Myocyte (in vitro differentiated cells): ENCODE results near the gene MEF2A. TPM values are rescaled to one million over a fixed set of nuclear protein-coding genes. Genes with fewer than 3 reads are reported as not detected.
A peak's percentile ranks its signal among the peaks of the same experiment; 100 is the strongest.

Source experiments
- DNase-seq: peaks from one replicate; pipeline ENCODE4 v3.0.0-alpha.2; 2012; ENCODE audit warnings: low read depth
- total RNA-seq: library from RNA; depleted of rRNA; stranded (reverse); fragments of >200 nt; gene quantifications from 2 replicates; pipeline ENCODE4 v1.2.3, GENCODE V29; 2014

MEF2A gene
- total RNA-seq, 1 donor from 2014 or later = 568 TPM

- no peak for DNase-seq
These were observed 39.7 kb downstream of the MEF2A start for GRCh38 chr15:99605490-99605931.

- no peak for DNase-seq
These were observed 40.2 kb downstream of the MEF2A start for GRCh38 chr15:99605990-99606389.

- no peak for DNase-seq
These were observed 40.9 kb downstream of the MEF2A start for GRCh38 chr15:99606646-99607045.

- no peak for DNase-seq
These were observed 47.7 kb downstream of the MEF2A start for GRCh38 chr15:99613481-99613880.

DNA sequence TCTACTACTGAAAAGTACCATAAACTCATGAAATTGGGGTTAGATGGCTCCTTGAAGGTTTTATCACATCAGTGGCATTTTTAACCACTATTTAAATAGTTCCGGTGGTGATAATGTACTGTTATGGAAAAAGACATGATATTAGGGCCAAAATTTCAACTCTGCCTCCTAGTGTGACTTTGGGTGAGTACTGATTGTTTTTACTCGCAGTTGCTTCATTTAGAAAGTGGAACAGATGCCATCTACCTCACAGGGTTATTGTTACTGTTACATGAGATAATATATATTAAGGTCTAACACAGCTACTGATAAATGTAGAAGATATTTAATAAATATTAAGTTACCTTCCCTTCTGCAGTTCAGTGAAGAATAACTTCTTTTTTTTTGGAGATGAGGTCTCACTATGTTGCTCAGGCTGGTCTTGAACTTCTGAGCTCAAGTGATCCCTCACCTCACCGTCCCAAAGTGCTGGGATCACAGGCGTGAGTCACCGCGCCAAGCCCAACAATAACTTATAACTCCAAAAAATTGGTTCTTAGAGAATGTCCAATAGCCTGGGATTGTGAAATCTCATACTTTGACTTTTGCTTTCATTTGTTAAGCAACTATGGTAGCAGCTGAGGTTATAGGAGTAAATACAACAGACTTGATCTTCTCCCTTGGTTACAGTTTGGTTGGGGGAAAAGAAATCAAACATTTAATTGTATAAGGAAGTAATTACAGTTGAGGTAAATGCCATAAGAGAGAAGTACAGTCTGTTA is 48.3 kb downstream of the MEF2A start:
- DNase-seq = no peak

DNA sequence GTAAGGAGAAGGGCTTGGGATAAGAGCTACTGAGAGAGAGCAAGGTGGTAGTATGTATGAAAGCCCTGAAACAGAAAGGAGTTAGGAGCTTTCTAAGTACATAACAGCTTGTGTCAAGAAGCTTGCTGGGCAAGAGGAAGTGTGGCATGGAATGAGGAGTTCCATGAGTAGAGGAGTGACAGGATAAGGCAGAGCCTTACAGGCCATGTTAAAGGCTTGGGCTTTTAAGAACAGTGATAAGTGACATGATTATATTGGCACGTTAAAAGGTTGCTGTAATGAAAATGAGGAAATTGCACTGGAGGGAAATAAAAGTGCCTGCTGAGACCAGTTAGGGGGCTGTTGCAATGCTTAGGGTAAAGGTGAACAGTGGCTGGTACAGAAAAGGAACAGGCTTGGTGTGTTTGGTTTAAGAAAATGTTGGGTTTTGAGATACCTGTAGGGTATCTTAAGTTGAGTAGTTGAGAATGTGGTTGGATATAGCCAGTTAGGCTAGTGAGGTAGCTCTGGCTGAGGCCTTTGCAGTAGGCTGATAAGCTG is 49.0 kb downstream of the MEF2A start:
- no peak for DNase-seq

DNA sequence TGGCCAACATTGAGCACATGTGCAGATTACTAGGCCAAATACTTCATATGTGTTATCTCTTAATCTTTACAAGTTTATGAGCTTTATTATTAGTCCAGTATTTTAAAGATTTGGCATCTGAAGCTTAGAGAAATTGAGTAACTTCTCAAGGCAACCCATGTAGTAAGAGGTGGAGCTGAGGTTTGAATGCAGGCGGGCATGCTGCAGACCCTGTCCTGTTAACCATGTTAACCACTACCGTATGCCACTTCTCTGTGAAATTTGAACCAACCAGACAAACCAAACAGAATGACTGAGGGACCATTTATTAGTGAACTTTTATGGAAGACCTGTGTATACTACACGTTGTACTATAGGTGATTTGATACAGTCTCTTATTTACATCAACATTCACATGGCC is 49.7 kb downstream of the MEF2A start:
- no peak for DNase-seq

DNA sequence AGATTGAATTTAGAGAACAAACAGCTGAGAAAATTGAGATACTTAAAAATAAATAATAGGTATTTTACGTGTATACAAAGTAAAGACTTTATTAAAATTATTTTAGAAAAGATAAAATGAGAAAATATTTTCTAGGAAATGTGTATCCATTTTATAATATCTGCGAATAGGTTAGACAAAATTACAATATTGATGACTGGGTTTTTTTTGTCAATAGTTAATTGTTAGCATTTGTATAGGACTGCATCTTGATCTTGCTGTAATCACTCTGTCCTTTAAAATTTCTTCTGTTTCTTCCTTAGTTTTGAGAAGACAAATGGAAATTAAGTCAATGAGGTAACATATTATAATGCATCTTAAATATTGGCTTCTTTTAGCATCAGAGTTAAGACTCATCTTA is 50.3 kb downstream of the MEF2A start:
- DNase-seq = no peak

GRCh38 chr15:99616773-99617342 is 51.1 kb downstream of the MEF2A start:
- no peak for DNase-seq

DNA sequence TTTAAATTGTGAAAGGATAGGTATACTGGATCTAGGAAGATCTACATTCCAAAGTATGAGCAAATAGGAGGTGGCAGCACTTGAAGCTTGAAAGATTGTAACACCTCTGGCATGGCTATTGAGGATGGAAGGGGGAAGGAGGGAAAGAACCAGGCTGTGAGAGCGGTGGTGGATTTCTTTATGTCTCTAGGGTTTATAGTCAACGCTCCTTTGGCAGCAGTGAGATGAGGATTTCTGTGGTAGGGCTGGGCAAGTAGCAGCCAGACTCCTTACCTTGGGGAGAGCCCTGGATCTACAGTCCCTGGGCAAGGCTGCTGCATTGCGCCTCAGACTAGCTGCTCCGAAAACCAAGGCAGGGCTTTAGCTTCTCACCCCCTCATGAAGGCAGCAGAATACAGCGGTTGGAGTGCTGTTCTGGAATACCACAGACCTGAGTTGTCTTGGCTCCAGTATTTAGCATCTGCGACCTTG is 53.2 kb downstream of the MEF2A start:
- peak; percentile 14 for DNase-seq

GRCh38 chr15:99619712-99620111 is 53.9 kb downstream of the MEF2A start:
- no peak for DNase-seq

DNA sequence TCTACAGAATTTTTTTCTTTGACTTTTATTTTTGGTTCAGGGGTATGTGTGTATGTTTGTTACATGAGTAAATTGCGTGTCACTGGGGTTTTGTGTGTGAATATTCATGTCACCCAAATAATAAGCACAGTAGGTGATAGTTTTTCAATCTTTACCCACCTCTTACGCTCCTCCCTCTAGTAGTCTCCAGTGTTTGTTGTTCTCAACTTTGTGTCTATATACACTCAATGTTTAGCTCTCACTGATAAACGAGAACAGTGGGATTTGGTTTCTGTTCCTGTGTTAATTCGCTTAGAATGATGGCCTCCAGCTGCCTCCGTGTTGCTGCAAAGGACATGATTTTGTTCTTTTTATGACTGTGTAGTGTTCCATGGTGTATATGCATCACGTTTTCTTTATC is 54.4 kb downstream of the MEF2A start:
- DNase-seq = no peak

GRCh38 chr15:99621767-99622166 is 56.0 kb downstream of the MEF2A start:
- no peak for DNase-seq

DNA sequence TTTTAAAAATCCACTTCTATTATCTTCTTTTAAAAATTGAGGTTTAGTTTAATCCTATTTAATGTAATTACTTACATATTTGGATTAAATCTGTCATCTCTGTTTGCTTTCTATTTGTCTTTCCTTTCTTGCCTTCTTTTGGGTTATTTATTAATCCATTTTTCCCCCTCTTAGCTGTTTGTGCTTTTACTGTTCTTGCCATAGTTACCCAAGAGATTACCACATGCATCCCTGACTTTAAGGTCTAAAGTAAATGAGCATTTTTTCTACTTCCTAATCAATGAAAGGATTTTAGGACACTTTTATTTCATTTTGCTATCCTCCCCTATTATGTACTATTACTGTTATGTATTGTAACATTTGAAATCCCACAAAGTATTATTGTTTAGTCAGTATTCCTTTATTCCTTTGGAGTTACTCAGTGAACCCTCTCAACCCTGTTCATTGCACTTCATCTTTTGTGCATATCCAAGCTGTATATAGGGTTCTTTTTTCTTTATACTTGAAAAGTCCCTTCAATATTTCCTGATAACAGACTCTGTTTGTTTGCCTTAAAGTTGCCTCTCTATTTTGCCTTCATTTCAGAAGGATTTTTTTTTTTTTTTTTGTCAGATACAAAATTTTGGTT is 62.7 kb downstream of the MEF2A start:
- DNase-seq = no peak

- DNase-seq = no peak
These were observed 64.9 kb downstream of the MEF2A start for GRCh38 chr15:99630607-99631131.

DNA sequence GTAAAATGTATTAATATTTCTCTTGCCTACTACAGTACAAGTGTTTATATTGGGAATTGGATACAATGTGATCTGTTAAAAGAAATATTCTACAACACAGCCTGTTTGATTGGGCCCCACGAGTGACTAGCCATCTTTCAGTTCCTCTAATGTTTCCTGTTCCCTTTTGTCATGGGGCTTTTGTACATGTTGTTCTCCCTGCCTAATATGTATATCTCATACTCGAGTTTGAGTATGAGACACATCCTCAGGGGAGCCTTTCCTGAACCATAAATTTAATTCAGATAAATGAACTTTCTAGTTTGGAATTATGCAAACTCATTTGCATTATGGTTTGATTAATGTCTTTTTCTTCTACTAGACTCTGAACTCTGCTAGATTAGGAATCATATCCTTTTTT is 65.5 kb downstream of the MEF2A start:
- DNase-seq = no peak

GRCh38 chr15:99632521-99632920 is 66.7 kb downstream of the MEF2A start:
- DNase-seq = no peak

GRCh38 chr15:99633655-99634054 is 67.9 kb downstream of the MEF2A start:
- DNase-seq = no peak

GRCh38 chr15:99634576-99634975 is 68.8 kb downstream of the MEF2A start:
- no peak for DNase-seq

- DNase-seq = no peak
These were observed 69.4 kb downstream of the MEF2A start for GRCh38 chr15:99635145-99635544.

DNA sequence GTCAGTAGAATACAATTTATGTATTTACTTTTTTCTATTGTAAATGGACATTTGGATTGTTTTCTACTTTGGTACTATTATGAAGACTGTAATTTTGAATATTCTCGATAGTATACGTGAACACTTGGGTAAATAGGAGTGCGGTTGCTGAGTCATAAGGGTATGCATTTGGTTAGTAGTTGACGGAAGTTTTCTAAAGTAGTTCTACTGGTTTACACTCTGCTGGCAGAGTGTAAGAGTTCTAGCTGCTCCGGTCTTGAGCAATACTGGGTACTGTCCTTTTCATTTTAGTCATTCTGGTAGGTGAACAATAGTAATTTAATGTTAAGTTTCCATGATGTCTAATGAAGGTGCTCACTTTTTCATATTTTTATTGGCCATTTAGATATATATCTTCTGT is 70.0 kb downstream of the MEF2A start:
- DNase-seq = no peak
